Nephron progenitor cell (in vitro differentiated cells): ENCODE results near the gene CTNNA3.

Source experiments
- DNase-seq: peaks from one replicate; pipeline ENCODE4 v3.0.0; 2021
- H3K27ac Mint-ChIP-seq: 2 replicates; pipeline ENCODE4 v1.8.0; 2021; ENCODE audit warnings: mild to moderate bottlenecking, moderate library complexity, mixed read lengths
- H3K27me3 Mint-ChIP-seq: 2 replicates; pipeline ENCODE4 v1.8.0; 2021; ENCODE audit warnings: mild to moderate bottlenecking, low read depth, mixed read lengths; ENCODE audit not compliant: poor library complexity
- H3K36me3 Mint-ChIP-seq: 2 replicates; pipeline ENCODE4 v1.8.0; 2021; ENCODE audit warnings: low read depth, mixed read lengths
- H3K4me1 Mint-ChIP-seq: 2 replicates; pipeline ENCODE4 v1.8.0; 2021; ENCODE audit warnings: mixed read lengths
- H3K4me3 Mint-ChIP-seq: 2 replicates; pipeline ENCODE4 v1.8.0; 2021; ENCODE audit warnings: mild to moderate bottlenecking, moderate library complexity, mixed read lengths
- H3K9me3 Mint-ChIP-seq: 2 replicates; pipeline ENCODE4 v1.8.0; 2021; ENCODE audit warnings: mild to moderate bottlenecking, moderate library complexity, mixed read lengths
- TF ChIP-seq, protein P1 (sequence below): fragments of 200-600 bp; sonication (generic); IDR thresholded peaks from 2 replicates; pipeline ENCODE4 v1.5.0; 2021; ENCODE audit warnings: antibody characterized with exemption

CTNNA3 gene

GRCh38 chr10:66102756-66103155 is 1593.2 kb downstream of the CTNNA3 start:
- Mint-ChIP-seq H3K36me3 (no peaks in the 10 kb centered on the region), H3K27ac (no peak overlapping the region), H3K4me3 (no peak overlapping the region), H3K4me1 (no peaks in the 10 kb centered on the region), H3K9me3 (no peaks in the 10 kb centered on the region), H3K27me3 (no peaks in the 10 kb centered on the region)
- TF ChIP-seq, protein P1, sequence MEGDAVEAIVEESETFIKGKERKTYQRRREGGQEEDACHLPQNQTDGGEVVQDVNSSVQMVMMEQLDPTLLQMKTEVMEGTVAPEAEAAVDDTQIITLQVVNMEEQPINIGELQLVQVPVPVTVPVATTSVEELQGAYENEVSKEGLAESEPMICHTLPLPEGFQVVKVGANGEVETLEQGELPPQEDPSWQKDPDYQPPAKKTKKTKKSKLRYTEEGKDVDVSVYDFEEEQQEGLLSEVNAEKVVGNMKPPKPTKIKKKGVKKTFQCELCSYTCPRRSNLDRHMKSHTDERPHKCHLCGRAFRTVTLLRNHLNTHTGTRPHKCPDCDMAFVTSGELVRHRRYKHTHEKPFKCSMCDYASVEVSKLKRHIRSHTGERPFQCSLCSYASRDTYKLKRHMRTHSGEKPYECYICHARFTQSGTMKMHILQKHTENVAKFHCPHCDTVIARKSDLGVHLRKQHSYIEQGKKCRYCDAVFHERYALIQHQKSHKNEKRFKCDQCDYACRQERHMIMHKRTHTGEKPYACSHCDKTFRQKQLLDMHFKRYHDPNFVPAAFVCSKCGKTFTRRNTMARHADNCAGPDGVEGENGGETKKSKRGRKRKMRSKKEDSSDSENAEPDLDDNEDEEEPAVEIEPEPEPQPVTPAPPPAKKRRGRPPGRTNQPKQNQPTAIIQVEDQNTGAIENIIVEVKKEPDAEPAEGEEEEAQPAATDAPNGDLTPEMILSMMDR, result no peak
- no peak for DNase-seq

DNA sequence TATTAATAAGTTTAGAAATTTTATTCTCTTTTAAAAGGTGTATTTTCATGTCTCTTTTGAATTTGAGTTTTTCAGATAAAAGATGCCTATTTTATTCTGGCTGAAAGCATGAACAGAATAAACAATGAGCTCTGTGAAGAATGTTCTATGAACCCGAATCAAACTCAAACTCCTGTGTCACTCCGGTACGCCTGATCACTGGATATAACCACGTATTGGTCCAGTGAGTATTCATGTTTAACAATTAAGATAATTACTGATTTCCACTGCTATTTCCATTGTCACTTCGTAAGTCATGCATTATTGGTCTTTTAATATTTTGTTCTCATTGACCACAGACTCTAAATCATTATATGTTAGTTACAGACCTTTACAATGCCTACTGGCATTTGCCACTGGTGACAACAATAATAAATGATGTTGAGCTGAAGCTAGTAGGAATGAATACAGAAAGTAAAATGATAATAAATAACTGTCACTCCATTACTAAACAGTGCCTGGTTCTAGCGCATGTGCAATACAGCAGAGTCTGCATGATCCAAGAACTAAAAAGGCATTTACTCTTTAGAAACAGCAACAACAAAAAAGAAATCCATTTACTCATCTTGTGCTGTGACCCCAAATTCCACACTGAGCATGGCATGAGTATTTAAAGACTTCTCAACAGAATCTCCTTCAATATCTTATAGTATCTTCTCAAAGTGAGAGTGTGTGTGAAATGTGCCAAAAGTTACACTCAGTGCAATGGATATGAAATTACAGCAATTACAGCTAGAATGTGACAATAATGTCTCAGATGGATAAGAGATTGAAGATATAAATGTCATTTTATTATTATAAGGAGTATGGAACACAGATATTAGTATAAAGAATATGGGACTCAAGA is 1597.2 kb downstream of the CTNNA3 start:
- H3K4me3 Mint-ChIP-seq, result no peak overlapping the region
- peaks cover 7% of the 10 kb centered on the region for H3K4me1 Mint-ChIP-seq
- no peak for DNase-seq
- H3K27ac Mint-ChIP-seq, result no peak overlapping the region
- no peaks in the 10 kb centered on the region for H3K9me3 Mint-ChIP-seq
- TF ChIP-seq, protein P1, result no peak
- no peaks in the 10 kb centered on the region for H3K36me3 Mint-ChIP-seq
- H3K27me3 Mint-ChIP-seq, result no peaks in the 10 kb centered on the region

- Mint-ChIP-seq H3K27me3 (no peaks in the 10 kb centered on the region), H3K4me3 (no peak overlapping the region), H3K36me3 (no peaks in the 10 kb centered on the region), H3K27ac (no peak overlapping the region), H3K4me1 (peaks cover 8% of the 10 kb centered on the region), H3K9me3 (no peaks in the 10 kb centered on the region)
- TF ChIP-seq, protein P1, result no peak
- DNase-seq, result no peak
These were observed 1600.4 kb downstream of the CTNNA3 start for GRCh38 chr10:66095610-66096009.

DNA sequence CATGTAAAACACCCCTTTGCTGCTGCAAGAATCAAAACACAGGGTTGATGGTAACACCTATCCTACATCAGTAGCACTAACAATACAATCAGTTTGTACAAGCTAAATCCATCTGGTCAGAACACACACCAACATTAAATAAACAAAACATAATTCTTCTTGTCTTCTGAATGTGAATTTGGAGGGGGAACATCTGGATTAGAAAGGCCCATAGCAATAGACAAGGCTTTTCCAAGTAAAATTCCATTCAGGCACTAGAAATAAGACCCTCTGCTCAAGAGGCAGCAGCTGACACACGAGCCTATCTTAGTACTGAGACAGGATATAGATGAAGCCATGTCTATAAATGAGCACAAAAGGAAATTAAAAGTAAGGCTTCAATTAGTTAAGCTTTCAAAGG is 1610.1 kb downstream of the CTNNA3 start:
- Mint-ChIP-seq H3K36me3 (no peaks in the 10 kb centered on the region), H3K9me3 (peaks cover under 1% of the 10 kb centered on the region)

GRCh38 chr10:66071907-66072306 is 1624.1 kb downstream of the CTNNA3 start:
- DNase-seq, result no peak
- H3K27me3 Mint-ChIP-seq, result no peaks in the 10 kb centered on the region
- H3K27ac Mint-ChIP-seq, result no peak overlapping the region
- H3K9me3 Mint-ChIP-seq, result no peaks in the 10 kb centered on the region
- H3K4me1 Mint-ChIP-seq, result no peaks in the 10 kb centered on the region
- TF ChIP-seq, protein P1, result no peak
- no peak overlapping the region for H3K4me3 Mint-ChIP-seq
- no peaks in the 10 kb centered on the region for H3K36me3 Mint-ChIP-seq

More for the DNA sequence above, 1610.1 kb downstream of the CTNNA3 start:
- Mint-ChIP-seq H3K27ac (no peak overlapping the region), H3K27me3 (peaks cover 7% of the 10 kb centered on the region), H3K4me1 (peaks cover 5% of the 10 kb centered on the region), H3K4me3 (no peak overlapping the region)
- no peak for DNase-seq
- TF ChIP-seq, protein P1, result no peak

- TF ChIP-seq, protein P1, result no peak
- Mint-ChIP-seq H3K27ac (no peak overlapping the region), H3K27me3 (peaks cover 4% of the 10 kb centered on the region), H3K4me3 (no peak overlapping the region), H3K9me3 (no peaks in the 10 kb centered on the region), H3K4me1 (no peaks in the 10 kb centered on the region), H3K36me3 (no peaks in the 10 kb centered on the region)
- DNase-seq, result no peak
These were observed 1637.4 kb downstream of the CTNNA3 start for GRCh38 chr10:66058594-66058993.
